HG02973 (cell line): ENCODE results near the gene EEFSEC.

Source experiments
- ATAC-seq: cut with Tn5 transposase; IDR thresholded peaks from one replicate; pipeline ENCODE4 v1.9.1; 2021; ENCODE audit warnings: moderate library complexity; ENCODE audit not compliant: unreplicated experiment

Gene EEFSEC

DNA sequence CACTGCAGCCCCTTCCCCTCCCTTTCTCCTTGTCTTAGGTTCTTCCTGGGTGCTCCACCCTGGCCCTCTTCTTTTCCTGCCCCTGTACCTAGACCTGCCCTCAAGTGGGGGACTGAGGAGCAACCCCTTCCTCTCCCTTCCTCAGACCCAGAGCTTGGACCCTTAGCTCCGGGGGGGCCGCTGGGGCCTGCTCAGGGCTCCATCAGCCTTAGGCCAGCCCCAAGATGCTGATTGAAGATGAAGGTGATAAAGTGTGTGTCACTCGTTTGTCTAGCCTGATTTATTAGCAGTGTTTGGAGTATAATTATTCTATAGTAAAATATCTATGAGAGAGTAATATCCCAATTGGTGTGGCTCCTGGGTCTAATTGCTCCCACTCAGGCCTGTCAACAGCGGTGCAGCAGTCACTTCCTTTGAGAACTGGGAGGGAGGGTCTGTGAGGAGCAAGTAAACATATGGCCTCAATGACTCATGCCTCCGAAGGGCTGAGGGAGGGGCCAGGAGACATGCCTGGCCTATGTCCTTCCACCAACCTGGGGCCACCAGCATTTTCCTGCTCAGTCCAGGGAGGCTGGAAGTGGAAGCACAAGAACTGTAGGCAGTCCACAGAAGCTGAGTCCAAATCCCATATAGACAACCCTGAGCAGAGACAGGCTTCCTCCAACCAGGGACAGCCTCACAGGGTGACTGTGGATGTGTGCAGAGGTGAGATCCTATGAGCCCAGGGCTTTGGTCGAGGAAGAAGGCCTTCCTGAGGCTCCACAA lies 190.2 kb downstream of the EEFSEC start:
- ATAC-seq: no peak

DNA sequence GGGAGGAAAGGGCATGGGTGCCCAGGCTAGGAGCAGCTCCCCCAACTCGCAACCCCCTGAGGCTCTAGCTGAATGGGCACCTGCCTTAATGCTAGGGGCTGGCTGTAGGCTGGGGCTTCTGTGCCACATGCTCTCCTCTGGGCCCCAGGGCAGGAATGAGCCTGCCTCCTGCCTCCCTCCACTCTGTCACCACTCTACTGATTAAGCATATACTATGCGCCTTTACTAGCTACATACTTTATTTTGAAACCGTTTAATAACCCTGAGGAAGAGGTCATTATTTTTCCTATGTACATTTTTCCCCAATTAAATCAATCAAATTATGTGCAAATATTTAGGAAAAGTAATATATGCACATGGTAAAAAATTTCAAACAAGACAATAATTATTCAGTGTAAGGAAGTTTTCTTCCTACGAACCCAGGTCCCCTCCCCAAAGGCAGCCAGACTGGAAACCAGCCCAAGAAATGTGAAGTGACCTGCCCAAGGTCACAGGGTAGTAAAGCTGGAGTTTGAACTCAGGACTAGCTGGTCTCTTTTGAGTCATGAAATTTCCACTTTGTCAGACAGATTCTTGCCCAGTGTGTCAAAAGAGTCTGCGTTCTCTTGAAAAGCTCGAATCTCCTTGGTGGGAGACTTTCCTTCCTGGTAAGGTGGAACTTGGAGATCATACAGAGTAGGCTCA lies 190.9 kb downstream of the EEFSEC start:
- ATAC-seq: no peak

DNA sequence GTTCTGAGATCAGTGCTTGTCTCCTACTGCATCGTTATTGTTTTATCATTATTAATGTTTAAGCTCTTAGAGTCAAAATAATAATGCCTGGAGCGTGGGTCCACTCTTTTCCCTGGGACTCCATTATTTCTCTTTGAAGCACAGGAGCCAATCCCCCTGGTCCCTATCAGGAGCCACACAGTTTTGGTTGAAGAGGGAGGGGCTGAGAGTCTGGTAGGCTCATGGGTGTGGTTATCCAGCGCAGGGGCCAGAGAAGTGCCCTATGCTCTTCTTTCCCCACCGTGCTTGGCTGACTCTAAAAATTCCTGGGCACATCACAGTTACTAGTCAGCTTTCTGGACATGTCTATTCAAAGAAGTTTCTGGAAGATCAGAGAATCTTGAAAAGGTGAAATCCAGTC lies 191.9 kb downstream of the EEFSEC start:
- no peak for ATAC-seq

DNA sequence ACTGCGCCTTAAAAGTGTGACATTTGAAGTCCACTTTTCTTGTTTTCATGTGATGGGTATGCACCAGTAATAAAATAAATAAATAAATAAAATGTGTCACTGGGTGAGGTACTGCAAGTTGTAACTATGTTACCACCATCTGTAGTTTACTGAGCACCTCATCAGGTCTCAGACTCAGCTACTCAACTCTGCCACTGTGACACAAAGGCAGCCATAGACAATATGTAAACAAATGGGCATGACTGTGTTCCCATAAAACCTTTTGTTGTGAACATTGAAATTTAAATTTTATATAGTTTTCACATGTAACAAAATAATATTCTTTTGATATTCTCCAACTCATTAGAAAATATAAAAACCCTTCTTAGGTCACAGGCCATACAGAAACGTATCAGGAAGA lies 193.3 kb downstream of the EEFSEC start:
- ATAC-seq: no peak

DNA sequence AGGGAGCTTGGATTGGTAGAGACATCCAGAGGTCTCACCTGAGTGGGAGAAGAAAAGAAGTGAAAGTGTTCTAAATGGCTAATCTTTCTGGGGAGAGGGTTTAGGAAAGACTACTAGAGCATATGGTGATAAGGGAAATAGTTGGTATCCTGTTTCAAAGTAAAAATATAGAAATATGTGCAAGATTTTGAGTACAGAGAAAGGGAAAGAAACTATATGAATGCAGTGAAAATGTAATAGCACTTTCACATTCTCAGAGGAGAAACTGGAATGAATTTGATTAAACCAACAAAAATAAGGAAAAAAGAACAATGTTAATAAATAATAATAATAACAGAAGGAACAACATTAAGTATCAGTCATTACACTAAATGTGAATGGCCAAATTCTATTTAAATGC lies 194.0 kb downstream of the EEFSEC start:
- no peak for ATAC-seq

DNA sequence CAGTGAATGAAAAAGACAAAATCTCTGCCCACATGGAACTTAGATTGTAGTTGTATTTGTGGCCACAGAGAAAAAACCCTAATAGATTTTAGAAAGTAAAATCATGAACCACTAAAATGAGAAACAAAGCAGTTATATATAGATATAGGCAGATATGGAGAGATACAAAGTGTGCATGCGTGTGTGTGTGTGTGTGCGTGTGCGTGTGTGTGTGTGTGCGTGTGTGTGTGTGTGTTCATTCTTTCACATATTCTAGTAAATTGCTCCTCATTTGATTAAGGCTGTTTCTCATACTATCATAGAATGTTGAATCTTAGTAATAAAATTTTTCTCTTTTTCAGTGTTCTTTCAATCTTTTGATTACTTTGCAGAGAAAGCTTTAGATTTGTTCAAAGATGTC lies 194.8 kb downstream of the EEFSEC start:
- ATAC-seq: no peak

DNA sequence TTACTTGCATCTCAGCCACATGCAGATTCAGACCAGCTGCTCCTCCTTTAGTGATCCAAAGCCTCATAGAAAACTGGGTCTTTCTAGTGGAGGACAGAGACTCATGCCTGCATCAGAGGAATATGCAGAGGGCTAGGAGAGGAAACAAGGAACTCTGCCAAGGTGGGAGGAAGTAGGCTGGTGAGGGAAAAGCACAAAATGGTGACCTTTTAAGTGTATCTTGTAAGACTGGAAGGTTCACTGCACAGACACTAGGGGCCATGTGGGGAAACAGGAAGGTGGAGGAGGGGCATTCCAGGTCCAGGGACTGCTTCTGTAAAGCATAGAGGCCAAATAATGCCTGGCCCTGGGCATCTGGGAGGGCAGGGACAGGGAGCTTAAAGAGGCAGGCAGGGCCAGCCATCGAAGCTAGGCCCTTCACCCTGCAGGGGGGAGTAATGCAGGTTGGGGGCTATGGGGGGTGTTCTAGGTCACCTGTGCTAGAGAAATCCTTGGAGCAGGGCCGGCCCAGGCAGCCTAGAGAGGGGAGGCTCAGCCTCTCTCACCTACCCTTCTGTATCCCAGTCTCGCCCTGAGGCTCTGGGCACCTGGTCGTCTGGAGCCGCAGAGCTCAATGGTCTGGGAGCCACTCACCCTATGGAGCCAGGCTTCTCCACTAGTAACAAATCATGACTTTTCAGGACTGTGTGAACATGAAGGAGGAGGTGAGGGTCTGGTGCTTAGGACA lies 195.7 kb downstream of the EEFSEC start:
- ATAC-seq: no peak

DNA sequence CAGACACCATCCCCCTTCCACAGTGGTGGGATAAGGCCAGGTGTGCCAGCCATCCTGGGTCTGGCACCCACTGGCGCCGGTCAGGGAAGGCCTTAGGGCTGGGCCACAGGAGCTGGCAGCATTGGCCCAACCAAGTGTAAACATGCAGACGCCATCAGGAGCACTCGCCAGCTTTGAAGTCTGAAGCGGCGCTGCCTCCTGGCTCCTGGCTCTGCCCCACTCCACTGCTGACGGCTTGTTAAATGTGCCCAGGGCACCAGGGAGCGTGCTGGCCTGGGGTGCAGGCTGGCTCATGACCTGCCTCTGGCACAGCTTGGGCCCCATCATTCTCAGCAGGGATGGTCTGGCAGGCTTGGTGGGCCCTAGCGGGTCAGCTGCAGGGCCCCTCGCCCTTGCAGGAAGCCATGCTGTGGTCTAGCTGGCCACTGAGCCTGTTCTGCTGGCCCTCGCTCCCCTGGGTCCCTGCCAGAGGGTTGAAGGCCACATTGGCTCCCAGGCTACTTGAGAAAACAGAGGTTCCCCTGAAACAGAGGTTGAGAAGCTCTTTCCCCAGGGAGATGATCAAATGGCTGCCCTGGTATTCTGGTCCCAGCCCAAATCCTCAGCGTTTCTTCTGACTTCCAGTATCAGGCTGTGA lies 196.8 kb downstream of the EEFSEC start:
- no peak for ATAC-seq

DNA sequence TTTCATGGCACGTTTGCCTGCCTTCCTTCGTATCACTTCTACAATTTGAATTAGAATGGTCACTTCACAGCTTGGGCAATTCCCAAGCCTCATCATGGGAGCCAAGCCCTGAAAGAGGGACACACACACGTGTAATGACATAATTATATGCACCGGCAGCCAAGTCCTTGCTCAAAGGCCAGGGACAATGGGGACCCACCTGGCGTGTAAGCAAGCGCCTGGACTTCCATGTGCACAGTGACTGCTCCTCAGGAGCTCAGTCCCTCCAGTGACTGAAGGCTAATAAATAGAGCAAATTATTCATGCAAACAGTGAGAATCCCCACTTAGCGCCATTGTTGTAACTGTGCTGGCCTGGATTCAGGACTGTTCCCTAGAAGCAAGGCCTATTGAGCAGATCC lies 198.3 kb downstream of the EEFSEC start:
- ATAC-seq: no peak

DNA sequence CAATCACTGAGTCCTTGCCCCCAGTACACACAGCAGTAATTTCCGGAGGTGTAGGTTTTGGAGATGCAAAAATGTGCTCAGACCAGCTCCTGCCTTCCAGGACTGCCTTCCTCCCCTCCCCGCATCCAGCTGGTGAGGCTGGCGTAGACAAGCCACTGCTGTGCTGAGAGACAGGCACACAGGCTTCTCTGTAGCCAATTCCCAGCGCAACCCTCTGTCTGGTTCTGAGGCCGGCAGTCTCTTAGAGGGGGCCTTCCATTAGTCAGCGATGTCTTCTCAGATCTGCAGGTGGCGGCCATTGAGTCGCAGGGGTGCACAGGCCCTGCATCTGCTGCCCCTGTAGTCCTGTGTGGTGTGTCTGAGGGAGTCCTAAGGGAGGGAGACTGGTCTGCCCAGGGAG lies 199.0 kb downstream of the EEFSEC start:
- no peak for ATAC-seq

DNA sequence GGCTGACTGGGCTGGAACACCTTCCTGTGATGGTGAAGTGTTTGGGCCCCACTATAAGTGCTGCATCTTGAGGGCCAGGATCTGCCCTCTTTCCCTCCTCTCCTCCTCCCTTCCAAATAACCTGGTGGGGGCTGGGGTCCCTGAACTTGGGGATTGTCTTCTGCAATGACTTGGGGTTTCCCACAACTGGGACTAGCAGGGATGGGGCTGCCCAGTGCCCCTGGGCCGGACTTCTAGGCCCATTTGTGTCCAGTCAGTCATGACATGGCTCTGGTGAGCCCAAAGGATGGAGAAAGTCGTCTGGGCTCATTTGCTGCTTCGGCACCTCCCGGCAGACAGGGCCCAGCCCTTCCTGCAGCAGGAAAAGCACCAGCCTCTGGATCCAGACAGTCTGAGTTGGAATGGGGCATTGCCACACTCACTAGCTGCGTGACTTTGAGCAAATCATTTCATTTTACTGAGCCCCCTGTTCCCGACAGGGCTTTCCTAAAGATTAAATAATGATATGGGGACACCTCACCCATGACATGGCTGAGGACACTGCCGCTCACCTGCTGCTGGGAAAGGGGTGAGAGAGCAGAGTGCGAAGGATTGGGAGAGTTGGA lies 200.2 kb downstream of the EEFSEC start:
- no peak for ATAC-seq

DNA sequence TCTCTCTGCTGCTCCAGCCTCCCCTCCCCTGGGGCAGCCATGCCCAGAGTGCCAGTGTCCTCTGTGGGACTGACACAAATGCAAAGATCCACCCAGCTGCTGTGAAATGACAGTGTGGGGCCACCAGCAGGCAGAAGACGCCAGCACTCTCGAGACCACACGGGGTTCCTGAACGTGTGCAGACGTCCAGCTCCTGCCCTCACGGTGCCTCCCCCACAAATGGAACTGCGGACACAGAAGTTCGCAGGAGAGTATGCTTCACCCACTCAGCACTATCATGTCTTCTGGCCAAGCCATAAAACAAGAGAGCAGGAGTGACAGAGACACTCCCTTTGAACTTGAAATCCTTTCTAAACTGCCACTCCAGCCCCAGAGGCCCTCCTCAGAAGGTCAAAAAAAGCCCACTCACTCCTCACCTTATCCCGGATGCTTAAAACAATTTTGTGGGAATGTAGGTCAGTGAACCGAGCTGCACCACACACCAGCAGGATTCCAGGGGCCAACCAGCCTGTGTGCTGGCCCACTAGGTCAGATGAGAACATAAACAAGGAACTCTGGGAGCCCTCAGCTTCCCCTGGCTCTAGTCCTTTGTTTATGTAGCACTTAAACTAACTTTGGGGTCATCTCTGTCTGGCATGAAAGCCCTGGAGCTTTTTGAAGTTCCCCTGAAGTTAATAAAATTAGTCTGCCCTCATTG lies 200.9 kb downstream of the EEFSEC start:
- no peak for ATAC-seq

DNA sequence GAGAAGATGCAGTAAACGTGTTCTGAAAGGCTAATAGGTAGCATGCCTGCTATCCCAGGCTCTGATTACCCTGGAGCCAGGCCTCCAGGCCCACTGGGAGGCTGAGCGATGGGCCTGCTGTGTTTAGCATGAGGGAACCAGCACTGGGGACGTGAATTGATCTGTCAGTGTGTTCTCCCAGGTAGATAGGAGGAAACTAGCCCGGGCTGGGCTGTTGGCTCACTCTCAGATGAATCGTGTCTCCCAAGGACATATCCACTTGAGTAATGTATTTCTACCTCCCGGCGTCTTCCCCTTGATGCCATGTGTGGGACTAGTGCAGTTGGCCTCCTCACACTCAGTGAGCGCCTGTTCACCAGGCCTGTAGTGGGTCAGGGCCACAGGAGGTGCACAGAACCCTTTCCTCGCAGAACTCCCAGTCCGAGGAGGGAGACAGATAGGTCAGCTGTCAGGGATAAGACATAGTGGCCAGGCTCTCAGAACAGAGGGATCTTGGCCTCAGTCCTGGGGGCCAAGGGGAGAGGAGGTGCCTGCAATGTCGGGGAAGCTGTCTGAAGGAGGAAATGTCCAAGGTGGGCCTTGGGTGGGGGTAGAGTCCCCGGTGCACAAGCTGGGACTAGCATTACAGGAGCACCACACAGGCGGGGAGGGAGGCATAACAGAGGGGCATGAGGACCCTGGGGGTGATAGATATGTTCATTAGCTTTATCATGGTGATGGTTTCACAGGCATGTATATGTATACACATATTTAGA lies 201.7 kb downstream of the EEFSEC start:
- no peak for ATAC-seq

DNA sequence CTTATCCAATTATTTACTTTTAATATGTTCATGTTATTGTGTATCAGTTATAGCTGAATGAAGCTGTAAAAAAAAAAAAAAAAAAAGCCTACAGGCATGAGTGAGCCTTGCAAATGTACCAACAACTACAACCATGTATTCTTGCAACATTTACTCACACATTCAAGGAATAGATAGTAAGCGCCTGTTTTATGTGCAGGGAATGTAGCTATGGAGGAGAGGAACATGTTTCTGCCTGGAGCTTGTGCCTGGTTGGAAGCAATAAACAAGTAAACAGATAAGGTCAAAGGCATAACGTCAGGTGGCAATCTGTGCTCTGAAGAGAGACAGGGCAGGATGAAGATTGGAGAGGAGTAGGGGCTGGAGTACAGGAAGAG lies 202.2 kb downstream of the EEFSEC start:
- no peak for ATAC-seq

DNA sequence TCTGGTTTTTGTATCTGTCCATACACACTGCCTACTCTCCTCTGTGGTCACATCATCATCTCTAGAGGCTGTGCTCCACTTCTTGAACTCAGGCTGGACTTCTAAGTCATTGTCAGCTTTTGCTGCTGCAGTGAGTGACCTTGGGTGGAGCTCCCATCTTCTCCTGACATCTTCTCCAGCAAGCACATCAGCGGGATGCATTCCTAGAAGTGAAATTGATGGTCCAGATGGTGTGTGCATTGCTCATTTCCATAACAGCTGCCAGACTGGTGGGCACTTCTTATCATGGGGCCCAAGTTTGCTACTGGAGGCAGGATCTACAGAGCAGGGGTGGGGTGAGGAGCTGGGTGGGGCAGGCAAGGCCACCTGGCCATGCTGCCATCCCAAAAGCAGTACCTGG lies 203.5 kb downstream of the EEFSEC start:
- ATAC-seq: no peak

DNA sequence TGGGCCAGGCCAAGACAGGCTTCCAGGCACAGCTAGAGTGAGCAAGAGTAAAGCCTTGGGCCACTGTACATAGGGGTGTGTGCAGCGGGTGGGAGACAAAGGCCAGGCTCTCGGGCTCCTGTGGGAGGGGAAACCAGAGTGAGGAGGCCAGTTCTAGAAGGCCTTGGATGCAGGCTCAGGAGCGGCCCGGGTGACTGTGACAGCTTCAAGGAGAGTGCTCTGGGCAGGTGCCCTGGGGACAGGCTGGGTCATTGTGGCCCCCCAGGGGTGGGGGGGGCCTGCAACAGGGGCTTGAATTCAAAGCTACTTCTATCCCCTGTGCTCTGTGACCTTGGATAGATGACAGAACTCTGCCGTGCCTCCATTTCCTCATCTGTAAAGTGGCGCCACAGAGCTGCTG lies 204.3 kb downstream of the EEFSEC start:
- ATAC-seq: no peak

DNA sequence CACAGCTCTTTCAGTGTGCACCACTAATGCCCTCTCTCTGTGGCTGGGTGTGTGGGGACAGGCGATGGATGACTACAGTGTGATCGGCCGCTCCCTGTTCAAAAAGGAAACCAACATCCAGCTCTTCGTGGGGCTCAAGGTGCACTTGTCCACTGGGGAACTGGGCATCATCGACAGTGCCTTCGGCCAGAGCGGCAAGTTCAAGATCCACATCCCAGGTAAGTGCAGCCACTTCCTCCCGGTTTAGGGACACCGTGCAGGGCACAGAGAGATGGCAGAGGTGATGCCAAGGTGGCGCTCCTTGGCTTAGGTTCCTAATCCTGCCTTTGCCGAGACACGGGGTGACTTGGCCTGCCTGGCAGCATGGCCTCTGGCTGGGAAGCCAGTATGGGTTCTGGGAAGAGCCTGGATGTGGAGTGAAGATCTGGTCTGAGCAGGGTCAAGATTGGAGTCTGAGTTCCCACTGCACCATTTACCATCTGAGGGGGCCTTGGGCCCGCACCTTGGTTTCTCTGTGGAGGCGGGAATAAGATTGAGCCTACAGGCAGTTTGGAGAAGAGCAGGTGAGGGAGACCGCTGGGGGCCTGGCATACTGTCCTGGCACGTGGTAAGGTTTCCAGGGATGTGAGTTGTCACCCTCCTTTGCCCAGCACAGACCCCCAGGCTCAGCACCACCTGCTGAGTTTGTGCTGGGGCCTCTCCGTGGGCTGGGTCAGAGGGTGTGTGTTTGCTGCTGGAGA lies 205.0 kb downstream of the EEFSEC start:
- ATAC-seq: no peak

DNA sequence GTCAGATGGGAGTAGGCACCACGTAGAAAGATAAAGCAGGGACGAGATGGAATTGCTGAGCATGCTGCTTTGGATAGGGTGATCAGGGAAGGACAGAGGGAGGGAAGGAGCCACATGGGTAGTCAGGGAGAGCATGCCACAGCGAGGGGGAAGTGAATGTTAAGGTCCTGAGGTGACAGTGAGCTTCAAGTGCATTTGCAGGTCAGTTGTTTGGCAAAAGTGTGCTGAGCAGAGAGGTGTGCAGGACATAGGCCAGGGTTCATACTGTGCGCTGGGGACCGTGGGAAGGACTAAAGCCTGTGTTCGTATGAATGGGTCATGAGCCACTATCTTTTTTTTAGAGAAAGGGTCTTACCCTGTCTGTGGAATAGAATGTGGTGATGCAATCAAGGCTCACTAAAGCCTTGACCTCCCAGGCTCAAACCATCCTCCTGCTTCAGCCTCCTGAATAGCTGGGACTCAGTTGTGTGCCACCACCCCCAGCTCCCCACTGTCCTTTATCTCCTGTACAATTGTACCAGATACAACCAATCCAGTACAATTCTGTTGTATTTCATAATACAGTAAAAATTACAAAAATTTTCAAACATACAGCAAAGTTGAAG lies 205.9 kb downstream of the EEFSEC start:
- no peak for ATAC-seq
